ENCODE results near the gene EPB41L5.

The EPB41L5 gene

GRCh38 chr2:120077896-120078295 lies 65.0 kb downstream of the EPB41L5 start:
- Histone ChIP-seq H3K4me1 (ENCODE audit: insufficient read depth, low read length) (no peaks in the 10 kb centered on the region), H3K36me3 (ENCODE audit: insufficient read depth, low read length) (peaks cover 14% of the 10 kb centered on the region), H2AFZ (ENCODE audit: low read depth, low read length) (no peak overlapping the region), H3K9me3 (ENCODE audit: low read length) (peaks cover 3% of the 10 kb centered on the region), H3K27me3 (ENCODE audit: insufficient read depth, low read length) (no peaks in the 10 kb centered on the region), H3K4me3 (ENCODE audit: low read length) (no peak overlapping the region)

- no peaks in the 10 kb centered on the region for H3K4me1 ChIP-seq (ENCODE audit: insufficient read depth, low read length)
- H2AFZ ChIP-seq (ENCODE audit: low read depth, low read length), result no peak overlapping the region
- H3K9me3 ChIP-seq (ENCODE audit: low read length), result peaks cover 3% of the 10 kb centered on the region
- no peaks in the 10 kb centered on the region for H3K27me3 ChIP-seq (ENCODE audit: insufficient read depth, low read length)
- peaks cover 14% of the 10 kb centered on the region for H3K36me3 ChIP-seq (ENCODE audit: insufficient read depth, low read length)
- no peak overlapping the region for H3K4me3 ChIP-seq (ENCODE audit: low read length)
Measured at GRCh38 chr2:120079647-120080046, 66.8 kb downstream of the EPB41L5 start.

- Histone ChIP-seq H3K4me3 (ENCODE audit: low read length) (no peak overlapping the region), H3K27me3 (ENCODE audit: insufficient read depth, low read length) (no peaks in the 10 kb centered on the region), H2AFZ (ENCODE audit: low read depth, low read length) (no peak overlapping the region), H3K4me1 (ENCODE audit: insufficient read depth, low read length) (no peaks in the 10 kb centered on the region), H3K9me3 (ENCODE audit: low read length) (peaks cover 3% of the 10 kb centered on the region), H3K36me3 (ENCODE audit: insufficient read depth, low read length) (peaks cover 34% of the 10 kb centered on the region)
Measured at GRCh38 chr2:120091436-120091835, 78.6 kb downstream of the EPB41L5 start.

GRCh38 chr2:120094795-120095194 lies 81.9 kb downstream of the EPB41L5 start:
- H3K27me3 ChIP-seq (ENCODE audit: insufficient read depth, low read length), result no peaks in the 10 kb centered on the region
- no peaks in the 10 kb centered on the region for H3K9me3 ChIP-seq (ENCODE audit: low read length)
- H3K4me1 ChIP-seq (ENCODE audit: insufficient read depth, low read length), result no peaks in the 10 kb centered on the region
- no peak overlapping the region for H3K4me3 ChIP-seq (ENCODE audit: low read length)
- H3K36me3 ChIP-seq (ENCODE audit: insufficient read depth, low read length), result peaks cover 37% of the 10 kb centered on the region
- H2AFZ ChIP-seq (ENCODE audit: low read depth, low read length), result no peak overlapping the region

- H3K27me3 ChIP-seq (ENCODE audit: insufficient read depth, low read length), result no peaks in the 10 kb centered on the region
- H3K4me1 ChIP-seq (ENCODE audit: insufficient read depth, low read length), result peaks cover 6% of the 10 kb centered on the region
- H3K4me3 ChIP-seq (ENCODE audit: low read length), result no peak overlapping the region
- no peak overlapping the region for H2AFZ ChIP-seq (ENCODE audit: low read depth, low read length)
- no peaks in the 10 kb centered on the region for H3K9me3 ChIP-seq (ENCODE audit: low read length)
- peaks cover 39% of the 10 kb centered on the region for H3K36me3 ChIP-seq (ENCODE audit: insufficient read depth, low read length)
Measured at GRCh38 chr2:120100627-120101026, 87.8 kb downstream of the EPB41L5 start.

- no peak overlapping the region for H2AFZ ChIP-seq (ENCODE audit: low read depth, low read length)
- H3K27me3 ChIP-seq (ENCODE audit: insufficient read depth, low read length), result no peaks in the 10 kb centered on the region
- peaks cover 30% of the 10 kb centered on the region for H3K36me3 ChIP-seq (ENCODE audit: insufficient read depth, low read length)
- H3K9me3 ChIP-seq (ENCODE audit: low read length), result no peaks in the 10 kb centered on the region
- peaks cover 6% of the 10 kb centered on the region for H3K4me1 ChIP-seq (ENCODE audit: insufficient read depth, low read length)
- no peak overlapping the region for H3K4me3 ChIP-seq (ENCODE audit: low read length)
Measured at GRCh38 chr2:120103723-120104467, 91.0 kb downstream of the EPB41L5 start.

- no peak overlapping the region for H2AFZ ChIP-seq (ENCODE audit: low read depth, low read length)
- no peaks in the 10 kb centered on the region for H3K27me3 ChIP-seq (ENCODE audit: insufficient read depth, low read length)
- no peak overlapping the region for H3K4me3 ChIP-seq (ENCODE audit: low read length)
- H3K36me3 ChIP-seq (ENCODE audit: insufficient read depth, low read length), result peaks cover 28% of the 10 kb centered on the region
- no peaks in the 10 kb centered on the region for H3K9me3 ChIP-seq (ENCODE audit: low read length)
- peaks cover 6% of the 10 kb centered on the region for H3K4me1 ChIP-seq (ENCODE audit: insufficient read depth, low read length)
Measured at GRCh38 chr2:120104772-120105171, 91.9 kb downstream of the EPB41L5 start.

GRCh38 chr2:120105360-120105759 lies 92.5 kb downstream of the EPB41L5 start:
- no peaks in the 10 kb centered on the region for H3K9me3 ChIP-seq (ENCODE audit: low read length)
- H3K4me1 ChIP-seq (ENCODE audit: insufficient read depth, low read length), result peaks cover 6% of the 10 kb centered on the region
- H3K36me3 ChIP-seq (ENCODE audit: insufficient read depth, low read length), result peaks cover 24% of the 10 kb centered on the region
- H3K27me3 ChIP-seq (ENCODE audit: insufficient read depth, low read length), result no peaks in the 10 kb centered on the region
- no peak overlapping the region for H3K4me3 ChIP-seq (ENCODE audit: low read length)
- no peak overlapping the region for H2AFZ ChIP-seq (ENCODE audit: low read depth, low read length)

GRCh38 chr2:120108049-120108448 lies 95.2 kb downstream of the EPB41L5 start:
- Histone ChIP-seq H3K36me3 (ENCODE audit: insufficient read depth, low read length) (peaks cover 16% of the 10 kb centered on the region), H3K4me3 (ENCODE audit: low read length) (no peak overlapping the region), H3K27me3 (ENCODE audit: insufficient read depth, low read length) (no peaks in the 10 kb centered on the region)

GRCh38 chr2:120108749-120109148 lies 95.9 kb downstream of the EPB41L5 start:
- Histone ChIP-seq H3K36me3 (ENCODE audit: insufficient read depth, low read length) (peaks cover 16% of the 10 kb centered on the region), H3K9me3 (ENCODE audit: low read length) (no peaks in the 10 kb centered on the region), H3K4me3 (ENCODE audit: low read length) (no peak overlapping the region), H3K4me1 (ENCODE audit: insufficient read depth, low read length) (peaks cover 4% of the 10 kb centered on the region), H2AFZ (ENCODE audit: low read depth, low read length) (no peak overlapping the region), H3K27me3 (ENCODE audit: insufficient read depth, low read length) (no peaks in the 10 kb centered on the region)

More at GRCh38 chr2:120108049-120108448, 95.2 kb downstream of the EPB41L5 start:
- no peaks in the 10 kb centered on the region for H3K9me3 ChIP-seq (ENCODE audit: low read length)
- peaks cover 6% of the 10 kb centered on the region for H3K4me1 ChIP-seq (ENCODE audit: insufficient read depth, low read length)
- H2AFZ ChIP-seq (ENCODE audit: low read depth, low read length), result no peak overlapping the region

GRCh38 chr2:120109186-120110061 lies 96.5 kb downstream of the EPB41L5 start:
- H2AFZ ChIP-seq (ENCODE audit: low read depth, low read length), result no peak overlapping the region
- H3K27me3 ChIP-seq (ENCODE audit: insufficient read depth, low read length), result no peaks in the 10 kb centered on the region
- H3K36me3 ChIP-seq (ENCODE audit: insufficient read depth, low read length), result peaks cover 11% of the 10 kb centered on the region
- no peaks in the 10 kb centered on the region for H3K4me1 ChIP-seq (ENCODE audit: insufficient read depth, low read length)
- no peak overlapping the region for H3K4me3 ChIP-seq (ENCODE audit: low read length)
- H3K9me3 ChIP-seq (ENCODE audit: low read length), result no peaks in the 10 kb centered on the region

GRCh38 chr2:120110062-120110362 lies 97.1 kb downstream of the EPB41L5 start:
- Histone ChIP-seq H3K9me3 (ENCODE audit: low read length) (no peaks in the 10 kb centered on the region), H3K4me3 (ENCODE audit: low read length) (no peak overlapping the region), H3K27me3 (ENCODE audit: insufficient read depth, low read length) (no peaks in the 10 kb centered on the region), H2AFZ (ENCODE audit: low read depth, low read length) (no peak overlapping the region), H3K36me3 (ENCODE audit: insufficient read depth, low read length) (peaks cover 8% of the 10 kb centered on the region), H3K4me1 (ENCODE audit: insufficient read depth, low read length) (no peaks in the 10 kb centered on the region)

- H3K4me3 ChIP-seq (ENCODE audit: low read length), result no peak overlapping the region
- H3K36me3 ChIP-seq (ENCODE audit: insufficient read depth, low read length), result peaks cover 8% of the 10 kb centered on the region
- H2AFZ ChIP-seq (ENCODE audit: low read depth, low read length), result no peak overlapping the region
- no peaks in the 10 kb centered on the region for H3K27me3 ChIP-seq (ENCODE audit: insufficient read depth, low read length)
- H3K9me3 ChIP-seq (ENCODE audit: low read length), result no peaks in the 10 kb centered on the region
- no peaks in the 10 kb centered on the region for H3K4me1 ChIP-seq (ENCODE audit: insufficient read depth, low read length)
Measured at GRCh38 chr2:120110507-120110906, 97.6 kb downstream of the EPB41L5 start.
